SJCRH30 (cell line): ENCODE results near the gene TRAPPC6A. TPM values are rescaled to one million over a fixed set of nuclear protein-coding genes. Genes with fewer than 3 reads are reported as not detected.

Experiments
- total RNA-seq: library from RNA; depleted of rRNA; stranded (reverse); fragments of >200 nt; shearing (Covaris generic); gene quantifications from 2 replicates; pipeline ENCODE4 v1.2.3, GENCODE V29; 2014; rRNA removed

The TRAPPC6A gene
- total RNA-seq, 1 experiment from 2014 or later, result 4.7 TPM

Other genes starting within 250 kb of the TRAPPC6A start
- gene APOC4, start 236.0 kb downstream of the TRAPPC6A start, total RNA-seq, result 0.20 TPM in 1 of 2 replicates, not detected in the other
- not detected in 2 replicates for gene APOC2, start 232.2 kb downstream of the TRAPPC6A start, total RNA-seq
- 36.0 and 37.9 TPM in 2 replicates for gene CLPTM1, start 222.9 kb downstream of the TRAPPC6A start, total RNA-seq
- 2.8 and 4.0 TPM in 2 replicates for gene RELB, start 176.8 kb downstream of the TRAPPC6A start, total RNA-seq
- 26.4 and 39.8 TPM in 2 replicates for gene CLASRP, start 139.2 kb downstream of the TRAPPC6A start, total RNA-seq
- gene ZNF296, start 101.8 kb downstream of the TRAPPC6A start, total RNA-seq, result not detected in 2 replicates
- 37.3 and 37.9 TPM in 2 replicates for gene GEMIN7, start 99.0 kb downstream of the TRAPPC6A start, total RNA-seq
- gene PPP1R37, start 85.1 kb downstream of the TRAPPC6A start, total RNA-seq, result 19.4 and 20.0 TPM in 2 replicates
- gene NKPD1, start 17.3 kb downstream of the TRAPPC6A start, total RNA-seq, result not detected in 2 replicates
- 2.1 and 2.6 TPM in 2 replicates for gene BLOC1S3, start 547 bp upstream of the TRAPPC6A start, total RNA-seq
- 0.13 TPM in 1 of 2 replicates, not detected in the other for gene EXOC3L2, start 67.2 kb upstream of the TRAPPC6A start, total RNA-seq
- gene MARK4, start 73.0 kb upstream of the TRAPPC6A start, total RNA-seq, result 16.5 and 16.8 TPM in 2 replicates
- gene CKM, start 144.6 kb upstream of the TRAPPC6A start, total RNA-seq, result 3.9 and 4.6 TPM in 2 replicates
- not detected in 2 replicates for gene KLC3, start 162.5 kb upstream of the TRAPPC6A start, total RNA-seq
- gene ERCC2, start 192.3 kb upstream of the TRAPPC6A start, total RNA-seq, result 24.2 and 27.7 TPM in 2 replicates
- 2.4 and 3.2 TPM in 2 replicates for gene PPP1R13L, start 226.8 kb upstream of the TRAPPC6A start, total RNA-seq
- 20.9 and 21.8 TPM in 2 replicates for gene POLR1G, start 228.4 kb upstream of the TRAPPC6A start, total RNA-seq
- 29.7 and 32.3 TPM in 2 replicates for gene ERCC1, start 245.7 kb upstream of the TRAPPC6A start, total RNA-seq